GM21360 (cell line): ENCODE results near the gene ZNF30.
"Not testable (repeated sequence)": the region's sequence is repeated elsewhere in the genome, so short reads cannot be mapped to it uniquely, and the experiment has no call there.

Experiments
- ATAC-seq: cut with Tn5 transposase; IDR thresholded peaks from one replicate; pipeline ENCODE4 v1.9.1; 2021; ENCODE audit warnings: mild to moderate bottlenecking, moderate library complexity; ENCODE audit not compliant: unreplicated experiment

The ZNF30 gene

GRCh38 chr19:34960103-34960805 lies 33.6 kb downstream of the ZNF30 start:
- no peak for ATAC-seq

- no peak for ATAC-seq
These were observed 34.4 kb downstream of the ZNF30 start for GRCh38 chr19:34960940-34961679.

GRCh38 chr19:34961775-34962686 lies 35.3 kb downstream of the ZNF30 start:
- ATAC-seq, result no peak

- ATAC-seq, result no peak
These were observed 36.2 kb downstream of the ZNF30 start for GRCh38 chr19:34962687-34963572.

- ATAC-seq, result peak; percentile 57
These were observed 37.1 kb downstream of the ZNF30 start, which contains the start of gene ZNF792 for GRCh38 chr19:34963573-34964406. Gene ZNF792, minus strand, starts transcription at chr19:34964229. Its CDS starts 567 bp downstream, at chr19:34963662.

GRCh38 chr19:34964598-34964997 lies 37.9 kb downstream of the ZNF30 start:
- ATAC-seq, result no peak

- not testable (repeated sequence) for ATAC-seq
These were observed 38.8 kb downstream of the ZNF30 start for GRCh38 chr19:34965505-34965904.

- ATAC-seq, result no peak
These were observed 40.8 kb downstream of the ZNF30 start for GRCh38 chr19:34967551-34967950.

GRCh38 chr19:34969721-34970120 lies 43.0 kb downstream of the ZNF30 start:
- ATAC-seq, result no peak

GRCh38 chr19:34970185-34970780 lies 43.6 kb downstream of the ZNF30 start:
- ATAC-seq, result not testable (repeated sequence)

GRCh38 chr19:34972163-34972705 lies 45.5 kb downstream of the ZNF30 start:
- ATAC-seq, result no peak

GRCh38 chr19:34974646-34975045 lies 47.9 kb downstream of the ZNF30 start:
- no peak for ATAC-seq

GRCh38 chr19:34975056-34975455 lies 48.4 kb downstream of the ZNF30 start:
- ATAC-seq, result no peak

- ATAC-seq, result no peak
These were observed 49.9 kb downstream of the ZNF30 start for GRCh38 chr19:34976611-34977010.

GRCh38 chr19:34979819-34980640 lies 53.3 kb downstream of the ZNF30 start:
- no peak for ATAC-seq

- ATAC-seq, result no peak
These were observed 55.6 kb downstream of the ZNF30 start for GRCh38 chr19:34982275-34982674.

GRCh38 chr19:34983786-34984185 lies 57.1 kb downstream of the ZNF30 start:
- no peak for ATAC-seq

- ATAC-seq, result no peak
These were observed 57.6 kb downstream of the ZNF30 start for GRCh38 chr19:34984287-34984686.
